GM12873 (cell line): ENCODE measurements around the gene MBOAT7.

Source experiments
- CTCF ChIP-seq: IDR thresholded peaks from 2 replicates; pipeline ENCODE4 v1.5.1; 2012; ENCODE audit warnings: low read depth, mild to moderate bottlenecking, moderate library complexity, low read length, control low read depth; ENCODE audit not compliant: insufficient read depth; ENCODE audit errors: missing control alignments

Gene MBOAT7

DNA sequence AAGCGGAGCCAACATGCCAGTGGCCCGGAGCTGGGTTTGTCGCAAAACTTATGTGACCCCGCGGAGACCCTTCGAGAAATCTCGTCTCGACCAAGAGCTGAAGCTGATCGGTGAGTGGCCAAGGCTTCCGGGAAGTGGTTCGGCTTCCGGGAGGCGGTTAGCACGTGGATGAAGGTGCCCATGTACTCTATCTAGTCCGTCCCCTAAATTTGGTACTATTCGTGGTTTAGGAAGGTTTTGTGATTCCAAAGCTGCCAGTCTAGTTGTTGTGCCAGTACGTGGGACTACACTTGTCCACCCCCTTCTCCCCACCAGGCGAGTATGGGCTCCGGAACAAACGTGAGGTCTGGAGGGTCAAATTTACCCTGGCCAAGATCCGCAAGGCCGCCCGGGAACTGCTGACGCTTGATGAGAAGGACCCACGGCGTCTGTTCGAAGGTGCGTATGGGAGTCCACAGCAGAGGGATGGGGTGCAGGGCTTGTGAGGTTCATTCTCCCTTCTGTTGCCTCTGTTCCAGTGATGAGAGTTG lies 11.9 kb upstream of the MBOAT7 start:
- TF ChIP-seq CTCF = no peak

- TF ChIP-seq CTCF = no peak
Measured at GRCh38 chr19:54199401-54199800, 10.0 kb upstream of the MBOAT7 start.

DNA sequence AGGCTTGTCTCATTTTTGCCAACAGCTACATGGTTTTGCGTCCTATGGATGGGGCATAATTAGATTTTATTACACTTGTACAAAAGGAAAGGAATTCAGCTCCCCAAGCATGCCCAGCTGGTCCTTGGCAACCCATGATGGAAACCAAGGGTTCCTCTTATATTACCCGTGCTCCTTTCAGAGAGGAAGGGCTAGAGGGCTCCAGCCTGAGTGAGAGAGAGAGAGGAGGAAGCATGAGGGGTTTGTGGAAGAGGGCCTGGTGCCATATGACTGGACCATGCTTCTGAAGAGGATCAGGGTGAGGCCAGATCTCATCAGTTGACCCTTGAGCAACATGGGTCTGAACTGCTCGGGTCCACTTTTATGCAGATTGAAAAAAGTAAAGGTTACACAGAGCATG lies 7.7 kb upstream of the MBOAT7 start:
- no peak for TF ChIP-seq CTCF

GRCh38 chr19:54196536-54196935 lies 7.2 kb upstream of the MBOAT7 start:
- TF ChIP-seq CTCF = no peak

DNA sequence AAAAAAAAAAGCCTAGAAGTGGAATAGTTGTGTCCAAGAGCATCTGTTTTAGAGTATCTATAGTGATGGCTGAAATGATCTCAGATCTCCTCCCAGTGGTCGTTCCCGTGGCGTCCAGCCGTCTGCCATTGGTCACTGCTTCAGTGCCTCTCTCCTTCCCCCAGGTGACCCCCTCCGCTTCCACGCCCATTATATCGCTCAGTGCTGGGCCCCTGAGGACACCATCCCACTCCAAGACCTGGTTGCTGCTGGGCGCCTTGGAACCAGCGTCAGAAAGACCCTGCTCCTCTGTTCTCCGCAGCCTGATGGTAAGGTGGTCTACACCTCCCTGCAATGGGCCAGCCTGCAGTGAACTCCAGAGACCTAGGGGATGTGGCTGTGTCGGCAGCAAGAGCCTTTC lies 3.6 kb upstream of the MBOAT7 start:
- TF ChIP-seq CTCF = no peak

DNA sequence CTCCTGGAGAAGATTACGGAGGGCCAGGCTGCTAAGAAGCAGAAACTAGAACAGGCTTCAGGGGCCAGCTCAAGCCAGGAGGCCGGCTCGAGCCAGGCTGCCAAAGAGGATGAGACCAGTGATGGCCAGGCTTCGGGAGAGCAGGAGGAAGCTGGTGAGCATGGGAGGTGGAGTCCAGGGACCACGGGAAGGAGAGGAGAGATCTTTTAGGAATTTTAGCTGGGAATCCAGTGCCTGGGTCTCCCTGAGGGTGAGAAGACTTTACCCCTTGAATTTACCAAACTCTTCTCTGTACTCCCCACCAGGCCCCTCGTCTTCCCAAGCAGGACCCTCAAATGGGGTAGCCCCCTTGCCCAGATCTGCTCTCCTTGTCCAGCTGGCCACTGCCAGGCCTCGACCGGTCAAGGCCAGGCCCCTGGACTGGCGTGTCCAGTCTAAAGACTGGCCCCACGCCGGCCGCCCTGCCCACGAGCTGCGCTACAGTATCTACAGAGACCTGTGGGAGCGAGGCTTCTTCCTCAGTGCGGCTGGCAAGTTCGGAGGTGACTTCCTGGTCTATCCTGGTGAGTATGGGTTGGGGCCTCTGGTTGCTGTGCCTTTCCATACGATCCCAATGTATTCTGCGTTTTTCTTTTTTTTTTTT lies 2.6 kb upstream of the MBOAT7 start:
- no peak for TF ChIP-seq CTCF

- no peak for TF ChIP-seq CTCF
Measured at GRCh38 chr19:54191011-54191810, 1.8 kb upstream of the MBOAT7 start, which contains the start of gene TSEN34. Gene TSEN34 (plus strand): TSS chr19:54191308. CDS start chr19:54191365, 57 bp downstream.
